MG63 (cell line): ENCODE results near the gene C10orf105. TPM values are rescaled to one million over a fixed set of nuclear protein-coding genes. Genes with fewer than 3 reads are reported as not detected.

Experiments used
- DNase-seq: peaks from one replicate; pipeline ENCODE4 v3.0.0-alpha.2; 2020
- H3K27me3 ChIP-seq: fragments of 250-450 bp; sonication (Bioruptor Pico); 2 replicates; pipeline ENCODE4 v1.5.1; 2020; ENCODE audit warnings: mild to moderate bottlenecking, moderate library complexity
- H3K36me3 ChIP-seq: fragments of 250-450 bp; sonication (Bioruptor Pico); 2 replicates; pipeline ENCODE4 v1.5.1; 2020; ENCODE audit warnings: mild to moderate bottlenecking, moderate library complexity
- H3K4me3 ChIP-seq: fragments of 250-450 bp; sonication (Bioruptor Pico); 2 replicates; pipeline ENCODE4 v1.5.1; 2020; ENCODE audit warnings: mild to moderate bottlenecking, moderate library complexity
- H3K9me3 ChIP-seq: fragments of 250-450 bp; sonication (Bioruptor Pico); 2 replicates; pipeline ENCODE4 v1.5.1; 2020; ENCODE audit warnings: mild to moderate bottlenecking, moderate library complexity
- total RNA-seq: library from RNA; depleted of rRNA; stranded (reverse); fragments of >200 nt; shearing (Covaris generic); gene quantifications from 2 replicates; pipeline ENCODE4 v1.2.3, GENCODE V29; 2014; ENCODE audit warnings: low replicate concordance

C10orf105 gene
- total RNA-seq, 1 experiment from 2014 or later, result not detected

DNA sequence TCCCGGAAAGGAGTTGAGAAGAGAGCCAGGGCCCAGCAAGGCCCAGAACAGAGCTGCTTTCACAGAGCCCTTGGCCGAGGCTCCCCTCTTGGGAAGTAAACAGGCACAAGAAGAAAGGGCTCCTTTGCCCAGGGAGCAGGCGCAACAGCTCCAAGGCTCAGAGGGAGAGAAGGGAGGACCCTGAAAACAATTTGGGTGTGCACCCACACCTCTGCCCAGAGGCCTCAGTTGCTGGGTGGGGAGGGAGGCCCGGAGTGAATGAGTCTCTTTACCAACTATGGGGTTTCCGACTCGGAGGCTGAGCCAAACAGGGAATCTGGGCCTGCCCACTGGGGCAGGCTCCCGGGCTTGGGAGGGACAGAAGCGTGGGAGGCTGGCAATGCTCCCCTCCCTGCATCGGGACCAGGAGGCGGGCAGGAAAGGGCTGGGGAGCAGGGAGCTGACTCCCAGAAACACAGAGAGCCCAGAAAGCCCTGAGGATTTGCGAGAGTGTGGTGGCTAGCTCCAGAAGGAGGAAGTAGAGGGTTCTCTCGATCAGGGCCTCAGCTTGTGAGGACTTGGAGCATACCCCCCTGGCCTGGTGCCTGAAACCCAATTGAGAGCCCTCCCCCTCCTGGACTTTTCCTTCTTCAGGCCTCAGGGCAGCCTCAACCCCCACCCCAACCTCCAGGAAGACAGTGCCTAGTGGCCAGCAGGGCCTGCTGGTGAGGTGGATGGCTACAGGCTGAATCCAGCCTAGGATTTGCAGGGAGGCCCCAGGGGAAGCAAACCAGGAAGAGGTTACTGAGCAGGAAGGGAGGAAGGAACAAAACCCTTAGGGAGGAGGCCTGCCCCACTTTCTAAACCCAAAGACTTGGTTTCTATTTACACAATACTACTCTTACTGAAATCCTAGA lies 6.2 kb downstream of the C10orf105 start:
- DNase-seq, result peak; percentile 86
- no peaks in the 10 kb centered on the region for H3K36me3 ChIP-seq
- no peaks in the 10 kb centered on the region for H3K9me3 ChIP-seq
- H3K4me3 ChIP-seq, result no peak overlapping the region
- H3K27me3 ChIP-seq, result no peaks in the 10 kb centered on the region

GRCh38 chr10:71712572-71713134 lies 6.9 kb downstream of the C10orf105 start:
- Histone ChIP-seq H3K9me3 (no peaks in the 10 kb centered on the region), H3K36me3 (no peaks in the 10 kb centered on the region), H3K27me3 (no peaks in the 10 kb centered on the region), H3K4me3 (no peak overlapping the region)
- DNase-seq, result no peak

- no peak for DNase-seq
- H3K36me3 ChIP-seq, result no peaks in the 10 kb centered on the region
- no peaks in the 10 kb centered on the region for H3K9me3 ChIP-seq
Measured at GRCh38 chr10:71712170-71712569, 7.4 kb downstream of the C10orf105 start.

GRCh38 chr10:71711052-71711623 lies 8.4 kb downstream of the C10orf105 start:
- peak; percentile 63 for DNase-seq
- no peak overlapping the region for H3K4me3 ChIP-seq
- no peaks in the 10 kb centered on the region for H3K9me3 ChIP-seq
- no peaks in the 10 kb centered on the region for H3K36me3 ChIP-seq
- no peaks in the 10 kb centered on the region for H3K27me3 ChIP-seq

More at GRCh38 chr10:71712170-71712569, 7.4 kb downstream of the C10orf105 start:
- Histone ChIP-seq H3K4me3 (no peak overlapping the region), H3K27me3 (no peaks in the 10 kb centered on the region)

DNA sequence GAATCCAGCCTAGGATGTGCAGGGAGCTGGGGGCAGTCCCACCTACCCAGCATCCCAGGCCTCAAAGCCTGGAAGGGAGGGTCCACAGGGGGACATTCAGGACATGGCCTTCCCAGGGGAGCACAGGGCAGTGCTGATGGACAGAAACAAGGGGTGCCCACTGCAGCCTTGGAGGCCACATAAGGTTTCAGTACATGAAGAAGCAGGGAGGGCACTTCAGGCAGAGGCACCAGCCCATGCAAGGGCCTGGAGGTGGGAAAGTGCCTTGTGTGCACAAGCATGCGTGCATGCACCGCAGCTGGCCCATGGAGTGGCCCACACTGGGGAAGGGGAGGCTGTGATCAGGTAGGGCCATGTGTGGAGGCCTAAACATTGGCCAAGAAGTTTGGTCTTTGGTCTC lies 9.1 kb downstream of the C10orf105 start:
- no peaks in the 10 kb centered on the region for H3K9me3 ChIP-seq
- H3K36me3 ChIP-seq, result no peaks in the 10 kb centered on the region
- H3K4me3 ChIP-seq, result no peak overlapping the region
- H3K27me3 ChIP-seq, result no peaks in the 10 kb centered on the region
- no peak for DNase-seq

DNA sequence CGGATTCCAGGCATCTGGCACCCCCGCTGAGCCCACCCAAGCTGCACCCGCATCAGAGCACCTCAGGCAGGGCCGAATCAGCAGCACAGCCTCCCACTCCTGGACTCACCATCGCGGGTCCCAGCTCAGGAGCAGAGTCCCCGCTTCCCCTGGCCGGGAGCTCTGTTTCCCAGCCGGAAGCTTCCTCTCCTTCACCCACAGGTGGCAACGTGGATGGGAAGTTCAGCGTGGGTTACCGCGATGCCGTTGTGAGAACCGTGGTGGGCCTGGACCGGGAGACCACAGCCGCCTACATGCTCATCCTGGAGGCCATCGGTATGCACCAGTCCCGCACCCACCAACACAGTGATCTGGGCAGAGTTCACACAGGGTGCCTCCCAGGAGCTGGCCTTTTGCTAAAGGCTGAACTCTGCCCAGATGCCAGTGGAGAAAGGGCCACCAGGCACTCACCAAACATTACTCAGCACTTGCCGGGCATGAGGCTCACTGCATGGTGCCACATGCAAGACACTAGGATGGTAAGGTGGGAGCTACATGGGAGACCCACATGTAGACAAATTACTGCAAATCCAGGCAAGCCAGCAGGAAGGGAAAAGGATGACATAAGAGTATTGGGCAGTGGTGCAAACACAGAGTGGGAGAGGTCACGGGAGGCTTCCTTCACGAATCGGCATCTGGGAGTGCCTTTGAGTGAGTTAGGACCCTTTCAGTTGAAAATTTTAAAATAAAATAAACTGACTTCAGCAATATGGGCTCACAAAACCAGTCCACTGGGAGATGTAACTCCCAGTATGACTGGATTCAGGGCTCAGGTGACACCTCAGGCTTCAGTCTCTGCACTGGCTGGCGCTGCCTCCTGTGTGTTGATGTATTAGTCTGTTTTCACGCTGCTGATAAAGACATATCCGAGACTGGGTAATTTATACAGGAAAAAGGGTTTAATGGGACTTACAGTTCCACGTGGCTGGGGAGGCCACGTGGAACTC lies 10.4 kb downstream of the C10orf105 start:
- no peaks in the 10 kb centered on the region for H3K36me3 ChIP-seq
- DNase-seq, result no peak

DNA sequence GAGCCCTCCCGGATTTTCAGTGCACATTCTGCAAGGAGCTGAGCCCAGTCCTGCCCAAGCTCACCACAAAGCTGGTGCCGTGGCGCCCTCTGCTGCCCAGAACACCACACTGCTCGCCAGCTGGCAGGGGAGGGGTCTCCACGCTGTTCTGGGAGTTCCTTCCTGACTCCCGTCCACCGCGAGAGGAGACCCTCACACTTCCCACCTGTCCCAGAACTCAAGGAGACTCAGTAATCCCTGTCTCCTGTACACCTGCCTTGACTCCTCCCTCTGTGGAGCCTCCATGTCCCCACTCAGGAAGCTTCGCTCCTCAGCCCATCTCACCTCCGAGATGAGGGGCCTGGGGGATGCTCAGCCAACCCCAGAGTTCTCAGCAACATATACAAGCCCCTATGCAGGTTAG lies 11.3 kb downstream of the C10orf105 start:
- no peaks in the 10 kb centered on the region for H3K27me3 ChIP-seq
- H3K36me3 ChIP-seq, result no peaks in the 10 kb centered on the region
- H3K4me3 ChIP-seq, result no peak overlapping the region
- peak; percentile 37 for DNase-seq
- H3K9me3 ChIP-seq, result no peaks in the 10 kb centered on the region

More for the DNA sequence above, 10.4 kb downstream of the C10orf105 start:
- H3K9me3 ChIP-seq, result no peaks in the 10 kb centered on the region
- H3K27me3 ChIP-seq, result no peaks in the 10 kb centered on the region
- H3K4me3 ChIP-seq, result no peak overlapping the region

GRCh38 chr10:71707240-71707789 lies 12.3 kb downstream of the C10orf105 start:
- H3K36me3 ChIP-seq, result no peaks in the 10 kb centered on the region
- DNase-seq, result no peak
- H3K9me3 ChIP-seq, result no peaks in the 10 kb centered on the region
- H3K4me3 ChIP-seq, result no peak overlapping the region
- H3K27me3 ChIP-seq, result no peaks in the 10 kb centered on the region

DNA sequence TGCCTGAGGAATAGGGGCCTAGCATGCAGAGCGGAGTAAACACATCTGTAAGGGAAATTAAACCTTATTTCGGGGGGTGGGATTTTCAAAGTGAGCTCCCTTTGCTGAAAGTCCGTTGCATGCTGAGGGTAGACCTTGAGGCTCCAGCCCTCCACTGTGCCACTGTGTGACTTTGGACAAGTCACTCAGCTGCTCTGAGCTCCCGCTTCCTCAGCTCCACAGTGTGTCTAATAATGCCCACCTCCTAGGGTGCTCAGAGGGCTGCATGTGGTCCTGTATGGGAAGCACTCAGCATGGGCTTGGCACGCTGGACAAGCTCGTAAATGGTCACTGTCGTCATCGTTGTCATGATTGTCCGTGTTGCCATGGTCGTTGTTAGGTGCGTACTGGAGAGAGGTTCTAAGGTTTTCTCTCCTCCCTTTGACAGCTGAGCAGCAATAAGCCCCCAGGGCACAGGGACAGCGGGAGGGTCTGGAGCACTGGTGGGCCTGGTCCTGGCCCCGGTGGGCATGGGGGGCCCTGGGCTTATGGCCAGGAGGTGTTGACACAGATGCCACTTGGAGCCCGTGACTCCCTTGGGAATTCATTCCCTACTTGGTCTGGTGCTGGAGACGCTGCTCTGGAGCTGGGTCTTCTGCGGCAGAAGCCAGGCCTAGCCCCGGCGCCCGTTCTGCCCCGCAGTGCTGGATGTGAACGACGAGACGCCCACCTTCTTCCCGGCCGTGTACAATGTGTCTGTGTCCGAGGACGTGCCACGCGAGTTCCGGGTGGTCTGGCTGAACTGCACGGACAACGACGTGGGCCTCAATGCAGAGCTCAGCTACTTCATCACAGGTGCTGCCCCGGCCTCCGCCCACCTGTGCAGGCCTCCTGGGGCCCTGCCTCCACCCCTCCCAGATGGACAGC lies 13.1 kb downstream of the C10orf105 start:
- H3K4me3 ChIP-seq, result no peak overlapping the region
- no peak for DNase-seq
- no peaks in the 10 kb centered on the region for H3K36me3 ChIP-seq
- no peaks in the 10 kb centered on the region for H3K27me3 ChIP-seq
- no peaks in the 10 kb centered on the region for H3K9me3 ChIP-seq

DNA sequence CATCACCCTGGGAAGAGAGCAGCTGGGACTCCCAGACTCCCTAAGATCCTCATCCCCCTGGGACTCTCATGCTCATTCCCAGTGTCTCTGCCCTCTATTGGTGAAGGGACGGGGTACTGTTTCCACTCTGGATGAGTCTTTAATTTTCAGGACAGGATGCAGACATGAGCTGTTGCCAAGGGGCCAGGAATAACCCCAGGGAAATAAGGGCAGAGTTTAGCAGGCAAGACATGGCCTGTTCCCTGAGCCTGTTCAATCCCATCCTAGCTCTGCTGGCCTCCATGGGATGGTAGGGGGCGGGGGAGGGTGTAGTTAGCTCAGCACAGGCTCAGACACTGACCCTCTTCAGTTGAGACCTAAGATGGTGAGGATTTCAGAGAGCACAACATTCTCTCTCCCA lies 14.0 kb downstream of the C10orf105 start:
- Histone ChIP-seq H3K27me3 (no peaks in the 10 kb centered on the region), H3K36me3 (no peaks in the 10 kb centered on the region)
- peak; percentile 11 for DNase-seq

GRCh38 chr10:71704816-71705215 lies 14.8 kb downstream of the C10orf105 start:
- no peaks in the 10 kb centered on the region for H3K27me3 ChIP-seq

More for the DNA sequence above, 14.0 kb downstream of the C10orf105 start:
- Histone ChIP-seq H3K9me3 (no peaks in the 10 kb centered on the region), H3K4me3 (no peak overlapping the region)

GRCh38 chr10:71703577-71703976 lies 16.0 kb downstream of the C10orf105 start:
- no peak overlapping the region for H3K4me3 ChIP-seq
- H3K36me3 ChIP-seq, result no peaks in the 10 kb centered on the region
- no peaks in the 10 kb centered on the region for H3K9me3 ChIP-seq
- no peak for DNase-seq
- no peaks in the 10 kb centered on the region for H3K27me3 ChIP-seq

More at GRCh38 chr10:71704816-71705215, 14.8 kb downstream of the C10orf105 start:
- Histone ChIP-seq H3K9me3 (no peaks in the 10 kb centered on the region), H3K36me3 (no peaks in the 10 kb centered on the region), H3K4me3 (no peak overlapping the region)
- no peak for DNase-seq

DNA sequence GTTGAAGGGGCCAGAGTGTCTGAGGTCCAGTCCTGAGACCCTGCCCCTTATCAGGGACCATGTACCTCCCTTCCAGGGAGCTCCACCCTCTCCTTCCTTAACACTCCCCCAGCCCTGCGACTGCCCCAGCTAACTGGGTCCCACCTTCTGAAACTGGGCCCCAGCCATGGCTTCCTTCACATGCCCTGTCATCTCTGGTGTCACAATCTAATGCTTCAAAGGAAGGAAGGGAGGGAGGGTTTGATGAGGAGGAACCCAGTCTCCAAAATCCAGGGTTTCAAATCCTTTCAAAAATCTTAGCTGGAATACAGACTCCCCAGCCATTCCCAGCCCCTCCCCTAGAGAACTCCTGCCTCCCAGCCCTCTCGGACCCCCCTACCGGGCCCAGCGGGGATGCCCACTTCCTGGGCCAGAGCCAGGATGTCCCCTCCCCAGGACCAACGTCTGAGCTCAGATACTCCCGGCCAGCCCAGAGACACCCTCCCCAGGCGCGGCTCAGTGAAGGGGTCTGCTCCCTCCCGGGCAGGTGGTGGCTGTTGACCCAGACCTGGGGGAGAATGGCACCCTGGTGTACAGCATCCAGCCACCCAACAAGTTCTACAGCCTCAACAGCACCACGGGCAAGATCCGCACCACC lies 18.0 kb downstream of the C10orf105 start:
- Histone ChIP-seq H3K4me3 (no peak overlapping the region), H3K9me3 (no peaks in the 10 kb centered on the region), H3K27me3 (no peaks in the 10 kb centered on the region), H3K36me3 (no peaks in the 10 kb centered on the region)
- no peak for DNase-seq

- Histone ChIP-seq H3K36me3 (no peaks in the 10 kb centered on the region), H3K9me3 (no peaks in the 10 kb centered on the region), H3K4me3 (no peak overlapping the region), H3K27me3 (no peaks in the 10 kb centered on the region)
- DNase-seq, result no peak
Measured at GRCh38 chr10:71700731-71701368, 18.7 kb downstream of the C10orf105 start.
